GM19043 (cell line): ENCODE measurements around the gene ARHGEF26.
"Not testable (repeated sequence)": the region's sequence is repeated elsewhere in the genome, so short reads cannot be mapped to it uniquely, and the experiment has no call there.

Experiments used
- ATAC-seq: cut with Tn5 transposase; IDR thresholded peaks from one replicate; pipeline ENCODE4 v1.9.1; 2021; ENCODE audit warnings: low read depth; ENCODE audit not compliant: unreplicated experiment

The ARHGEF26 gene

GRCh38 chr3:154120961-154121700 lies at the start of gene ARHGEF26:
ARHGEF26 (plus strand) TSS chr3:154121390; CDS start chr3:154121993, 603 bp downstream.
- no peak for ATAC-seq

GRCh38 chr3:154074966-154075365 lies 46.2 kb upstream of the ARHGEF26 start:
- no peak for ATAC-seq

DNA sequence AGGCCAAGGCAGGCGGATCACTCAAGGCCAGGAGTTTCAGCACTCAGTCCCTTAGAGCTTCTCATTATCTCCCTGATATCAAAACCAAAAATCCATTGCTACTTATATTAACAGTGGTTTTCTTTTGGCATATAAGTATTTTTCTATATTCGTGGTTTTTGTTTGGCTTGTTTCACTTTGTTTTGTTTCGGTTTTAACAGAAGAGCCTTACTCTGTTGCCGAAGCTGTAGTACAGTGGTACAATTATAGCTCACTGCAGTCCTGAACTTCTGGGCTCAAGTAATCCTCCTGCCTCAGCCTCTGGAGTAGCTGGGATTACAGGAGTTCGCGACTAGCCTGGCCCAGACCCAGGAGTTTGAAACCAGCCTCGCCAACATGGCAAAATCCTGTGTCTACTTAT lies 42.5 kb upstream of the ARHGEF26 start:
- ATAC-seq: no peak

- ATAC-seq: no peak
Observed at GRCh38 chr3:154081305-154081704, 39.9 kb upstream of the ARHGEF26 start.

GRCh38 chr3:154085071-154085470 lies 36.1 kb upstream of the ARHGEF26 start:
- ATAC-seq: no peak

GRCh38 chr3:154085799-154086198 lies 35.4 kb upstream of the ARHGEF26 start:
- ATAC-seq: no peak

GRCh38 chr3:154086286-154086685 lies 34.9 kb upstream of the ARHGEF26 start:
- ATAC-seq: no peak

DNA sequence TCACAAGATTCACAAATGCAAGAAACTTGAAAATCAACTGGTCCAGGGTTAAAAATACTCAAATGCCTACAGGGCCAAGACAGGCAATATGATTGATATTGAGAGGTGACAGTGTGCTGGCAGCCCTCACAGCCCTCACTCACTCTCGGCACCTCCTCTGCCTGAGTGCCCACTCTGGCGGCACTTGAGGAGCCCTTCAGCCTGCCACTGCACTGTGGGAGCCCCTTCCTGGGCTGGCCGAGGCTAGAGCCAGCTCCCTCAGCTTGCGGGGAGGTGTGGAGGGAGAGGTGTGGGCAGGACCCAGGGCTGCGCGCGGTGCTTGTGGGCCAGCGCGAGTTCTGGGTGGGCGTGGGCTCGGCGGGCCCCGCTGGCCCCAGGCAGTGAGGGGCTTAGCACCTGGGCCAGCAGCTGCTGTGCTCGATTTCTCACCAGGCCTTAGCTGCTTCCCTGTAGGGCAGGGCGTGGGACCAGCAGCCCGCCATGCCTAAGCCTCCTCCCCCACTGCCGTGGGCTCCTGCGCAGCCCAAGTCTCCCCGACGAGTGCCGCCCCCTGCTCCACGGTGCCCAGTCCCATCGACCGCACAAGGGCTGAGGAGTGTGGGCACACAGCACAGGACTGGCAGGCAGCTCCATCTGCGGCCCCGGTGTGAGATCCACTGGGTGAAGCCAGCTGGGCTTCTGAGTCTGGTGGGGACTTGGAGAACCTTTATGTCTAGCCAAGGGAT lies 33.3 kb upstream of the ARHGEF26 start:
- not testable (repeated sequence) for ATAC-seq

GRCh38 chr3:154089421-154090420 lies 31.5 kb upstream of the ARHGEF26 start:
- no peak for ATAC-seq

DNA sequence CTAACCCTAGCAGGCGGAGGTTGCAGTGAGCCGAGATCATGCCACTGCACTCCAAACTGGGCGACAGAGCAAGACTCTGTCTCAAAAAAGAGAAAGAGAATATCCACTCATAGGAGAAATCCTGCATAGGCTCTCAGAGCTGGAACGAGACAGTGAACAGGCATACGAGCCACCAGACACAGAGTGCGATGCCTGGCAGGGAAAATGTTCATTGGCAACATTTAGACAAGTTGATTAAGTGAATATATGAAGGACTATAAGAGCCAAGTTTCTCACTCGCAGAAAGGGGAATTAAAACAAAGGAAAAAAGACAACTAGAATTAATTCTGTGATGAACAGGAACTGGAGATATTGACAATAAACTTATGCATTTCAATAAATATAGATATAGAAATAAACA lies 27.1 kb upstream of the ARHGEF26 start:
- ATAC-seq: no peak

DNA sequence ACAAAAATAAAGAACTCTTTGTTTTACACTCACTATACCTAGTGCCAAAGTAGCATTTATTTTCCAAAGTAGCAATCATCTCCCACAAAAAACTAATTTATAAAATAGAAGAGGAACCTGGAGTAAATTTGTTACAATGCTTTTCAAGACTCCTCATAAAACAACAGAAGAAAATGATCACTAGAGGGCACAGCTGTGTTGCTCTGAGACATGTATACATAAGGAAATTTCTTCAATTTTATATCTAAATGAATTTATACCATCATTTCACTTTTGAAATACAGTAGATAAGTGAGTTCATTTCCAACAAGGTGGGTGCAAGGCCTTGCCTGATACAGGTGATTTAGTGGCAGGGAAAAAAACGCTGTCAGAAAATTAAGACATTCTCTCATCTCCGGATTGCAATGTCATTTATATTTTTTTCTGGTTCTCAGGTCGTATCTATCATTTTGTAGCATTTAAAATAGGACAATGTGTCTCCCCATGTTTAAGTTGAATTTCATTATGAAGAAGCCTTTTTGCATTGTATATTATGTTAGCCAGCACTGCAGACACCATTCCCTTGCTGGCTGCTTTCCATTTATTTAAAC lies 25.3 kb upstream of the ARHGEF26 start:
- no peak for ATAC-seq

GRCh38 chr3:154098376-154098775 lies 22.8 kb upstream of the ARHGEF26 start:
- ATAC-seq: no peak

DNA sequence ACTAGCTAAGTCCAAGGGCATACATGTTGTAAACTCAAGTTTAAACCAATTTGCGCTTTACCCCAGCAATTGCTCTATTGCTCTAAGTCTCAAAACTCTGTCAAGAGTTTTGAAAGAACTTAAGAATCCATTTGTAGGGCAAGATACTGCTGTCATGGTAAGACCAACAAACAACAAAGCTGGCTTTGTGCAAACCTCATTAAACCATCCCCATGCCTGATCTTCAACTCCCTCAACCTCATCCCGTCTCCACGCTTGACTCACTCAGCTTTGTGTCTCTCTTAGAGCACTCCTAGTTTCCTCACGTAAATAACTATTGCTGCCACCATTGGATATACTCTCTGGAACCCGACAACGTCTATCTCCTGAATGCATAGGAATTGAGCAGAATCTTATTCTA lies 20.6 kb upstream of the ARHGEF26 start:
- no peak for ATAC-seq

GRCh38 chr3:154101250-154101649 lies 19.9 kb upstream of the ARHGEF26 start:
- no peak for ATAC-seq

- ATAC-seq: no peak
Observed at GRCh38 chr3:154102225-154102624, 19.0 kb upstream of the ARHGEF26 start.

- ATAC-seq: no peak
Observed at GRCh38 chr3:154105218-154105975, 15.8 kb upstream of the ARHGEF26 start.

- no peak for ATAC-seq
Observed at GRCh38 chr3:154111365-154111935, 9.7 kb upstream of the ARHGEF26 start.

- no peak for ATAC-seq
Observed at GRCh38 chr3:154112146-154112852, 8.9 kb upstream of the ARHGEF26 start.

- no peak for ATAC-seq
Observed at GRCh38 chr3:154113609-154114008, 7.6 kb upstream of the ARHGEF26 start.
